ENCODE measurements around the gene MRPL4.

DNA sequence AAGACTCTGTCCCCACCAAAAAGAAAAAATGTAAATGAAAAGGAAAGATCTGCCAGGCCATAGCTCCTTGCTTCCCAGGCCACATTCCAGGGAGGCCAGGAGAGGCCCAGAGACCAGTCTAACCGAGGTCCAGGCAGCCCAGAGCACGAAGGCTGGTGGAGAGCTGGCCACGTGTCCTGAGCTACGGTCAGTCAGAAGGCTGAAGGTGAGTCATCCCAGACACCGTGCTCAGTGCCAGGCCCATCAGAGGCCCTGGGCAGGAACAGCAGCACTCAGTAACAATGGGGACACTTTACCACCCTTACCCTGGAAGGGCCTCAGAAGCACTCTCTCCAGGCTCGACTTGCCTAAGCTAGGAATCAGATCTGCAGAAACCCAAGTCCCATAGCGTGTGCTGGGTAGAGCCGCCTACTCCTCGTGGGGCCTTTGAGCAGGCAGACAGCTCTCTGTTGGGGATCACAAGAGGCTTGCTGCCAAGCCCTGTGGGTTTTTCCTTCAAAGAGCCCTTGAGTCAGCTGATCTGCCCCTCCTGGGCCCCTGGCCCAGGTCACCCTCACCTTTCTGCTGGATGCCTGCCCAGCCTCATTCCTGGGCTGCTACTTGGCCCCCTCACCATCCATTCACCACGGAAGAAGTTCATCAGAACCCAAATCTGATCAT is 45.7 kb upstream of the MRPL4 start:
- TF ChIP-seq GABPB1 (CRISPR knock-in tag; IDR thresholded peaks at IDR 0.05) (peak; percentile 48; the same call in 1 of the 2 replicates), SMAD4 (CRISPR knock-in tag; IDR thresholded peaks at IDR 0.05) (no peak), ZNF232 (CRISPR knock-in tag; IDR thresholded peaks at IDR 0.05) (no peak), TEAD4 (CRISPR knock-in tag; IDR thresholded peaks at IDR 0.05) (no peak), TEAD1 (CRISPR knock-in tag; IDR thresholded peaks at IDR 0.05) (no peak), SOX15 (CRISPR knock-in tag; IDR thresholded peaks at IDR 0.05) (no peak), ZNF317 (CRISPR knock-in tag; IDR thresholded peaks at IDR 0.05; ENCODE audit: borderline replicate concordance, low read depth) (no peak), FOXJ3 (CRISPR knock-in tag; IDR thresholded peaks at IDR 0.05; ENCODE audit: borderline replicate concordance) (no peak), SP1 (CRISPR knock-in tag; conservative IDR thresholded peaks at IDR 0.05) (no peak)
- TF ChIP-seq, protein P1, sequence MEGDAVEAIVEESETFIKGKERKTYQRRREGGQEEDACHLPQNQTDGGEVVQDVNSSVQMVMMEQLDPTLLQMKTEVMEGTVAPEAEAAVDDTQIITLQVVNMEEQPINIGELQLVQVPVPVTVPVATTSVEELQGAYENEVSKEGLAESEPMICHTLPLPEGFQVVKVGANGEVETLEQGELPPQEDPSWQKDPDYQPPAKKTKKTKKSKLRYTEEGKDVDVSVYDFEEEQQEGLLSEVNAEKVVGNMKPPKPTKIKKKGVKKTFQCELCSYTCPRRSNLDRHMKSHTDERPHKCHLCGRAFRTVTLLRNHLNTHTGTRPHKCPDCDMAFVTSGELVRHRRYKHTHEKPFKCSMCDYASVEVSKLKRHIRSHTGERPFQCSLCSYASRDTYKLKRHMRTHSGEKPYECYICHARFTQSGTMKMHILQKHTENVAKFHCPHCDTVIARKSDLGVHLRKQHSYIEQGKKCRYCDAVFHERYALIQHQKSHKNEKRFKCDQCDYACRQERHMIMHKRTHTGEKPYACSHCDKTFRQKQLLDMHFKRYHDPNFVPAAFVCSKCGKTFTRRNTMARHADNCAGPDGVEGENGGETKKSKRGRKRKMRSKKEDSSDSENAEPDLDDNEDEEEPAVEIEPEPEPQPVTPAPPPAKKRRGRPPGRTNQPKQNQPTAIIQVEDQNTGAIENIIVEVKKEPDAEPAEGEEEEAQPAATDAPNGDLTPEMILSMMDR (IDR thresholded peaks at IDR 0.05): no peak
- TF ChIP-seq, protein P2, sequence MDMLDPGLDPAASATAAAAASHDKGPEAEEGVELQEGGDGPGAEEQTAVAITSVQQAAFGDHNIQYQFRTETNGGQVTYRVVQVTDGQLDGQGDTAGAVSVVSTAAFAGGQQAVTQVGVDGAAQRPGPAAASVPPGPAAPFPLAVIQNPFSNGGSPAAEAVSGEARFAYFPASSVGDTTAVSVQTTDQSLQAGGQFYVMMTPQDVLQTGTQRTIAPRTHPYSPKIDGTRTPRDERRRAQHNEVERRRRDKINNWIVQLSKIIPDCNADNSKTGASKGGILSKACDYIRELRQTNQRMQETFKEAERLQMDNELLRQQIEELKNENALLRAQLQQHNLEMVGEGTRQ (CRISPR knock-in tag; IDR thresholded peaks at IDR 0.05): no peak
- TF ChIP-seq, protein P3, sequence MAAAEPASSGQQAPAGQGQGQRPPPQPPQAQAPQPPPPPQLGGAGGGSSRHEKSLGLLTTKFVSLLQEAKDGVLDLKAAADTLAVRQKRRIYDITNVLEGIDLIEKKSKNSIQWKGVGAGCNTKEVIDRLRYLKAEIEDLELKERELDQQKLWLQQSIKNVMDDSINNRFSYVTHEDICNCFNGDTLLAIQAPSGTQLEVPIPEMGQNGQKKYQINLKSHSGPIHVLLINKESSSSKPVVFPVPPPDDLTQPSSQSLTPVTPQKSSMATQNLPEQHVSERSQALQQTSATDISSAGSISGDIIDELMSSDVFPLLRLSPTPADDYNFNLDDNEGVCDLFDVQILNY (CRISPR knock-in tag; IDR thresholded peaks at IDR 0.05): no peak
- TF ChIP-seq, protein P4, sequence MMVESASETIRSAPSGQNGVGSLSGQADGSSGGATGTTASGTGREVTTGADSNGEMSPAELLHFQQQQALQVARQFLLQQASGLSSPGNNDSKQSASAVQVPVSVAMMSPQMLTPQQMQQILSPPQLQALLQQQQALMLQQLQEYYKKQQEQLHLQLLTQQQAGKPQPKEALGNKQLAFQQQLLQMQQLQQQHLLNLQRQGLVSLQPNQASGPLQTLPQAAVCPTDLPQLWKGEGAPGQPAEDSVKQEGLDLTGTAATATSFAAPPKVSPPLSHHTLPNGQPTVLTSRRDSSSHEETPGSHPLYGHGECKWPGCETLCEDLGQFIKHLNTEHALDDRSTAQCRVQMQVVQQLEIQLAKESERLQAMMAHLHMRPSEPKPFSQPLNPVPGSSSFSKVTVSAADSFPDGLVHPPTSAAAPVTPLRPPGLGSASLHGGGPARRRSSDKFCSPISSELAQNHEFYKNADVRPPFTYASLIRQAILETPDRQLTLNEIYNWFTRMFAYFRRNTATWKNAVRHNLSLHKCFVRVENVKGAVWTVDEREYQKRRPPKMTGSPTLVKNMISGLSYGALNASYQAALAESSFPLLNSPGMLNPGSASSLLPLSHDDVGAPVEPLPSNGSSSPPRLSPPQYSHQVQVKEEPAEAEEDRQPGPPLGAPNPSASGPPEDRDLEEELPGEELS (CRISPR knock-in tag; IDR thresholded peaks at IDR 0.05): no peak

All from WTC11 (cell line).